Limb (tissue), 2 donors: ENCODE data around the gene VEPH1.

Experiments
- DNase-seq, 2 donors: peaks; one replicate each; pipeline ENCODE4 v3.0.0-alpha.2; 2016; ENCODE audit errors: extremely low spot score in 2 of 2

VEPH1 gene

DNA sequence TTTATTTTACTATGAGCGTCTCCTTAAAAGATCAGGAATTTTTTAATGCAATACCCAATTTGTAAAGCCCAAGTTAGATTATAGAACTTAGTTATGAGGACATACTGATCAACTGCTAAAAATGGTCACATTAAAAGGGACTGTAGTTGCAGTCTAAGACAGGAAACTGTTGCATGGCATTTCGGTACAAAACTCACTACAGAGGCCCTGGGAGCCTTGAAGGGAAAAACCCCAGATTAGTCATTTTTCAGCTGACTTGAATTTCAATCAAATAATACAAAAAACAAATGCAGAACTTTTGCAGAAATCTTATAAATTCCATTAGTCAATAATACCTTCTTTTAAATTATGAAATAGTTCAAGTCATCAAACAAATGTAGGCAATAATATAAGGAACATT is 73.5 kb downstream of the VEPH1 start:
- DNase-seq = no peak

DNA sequence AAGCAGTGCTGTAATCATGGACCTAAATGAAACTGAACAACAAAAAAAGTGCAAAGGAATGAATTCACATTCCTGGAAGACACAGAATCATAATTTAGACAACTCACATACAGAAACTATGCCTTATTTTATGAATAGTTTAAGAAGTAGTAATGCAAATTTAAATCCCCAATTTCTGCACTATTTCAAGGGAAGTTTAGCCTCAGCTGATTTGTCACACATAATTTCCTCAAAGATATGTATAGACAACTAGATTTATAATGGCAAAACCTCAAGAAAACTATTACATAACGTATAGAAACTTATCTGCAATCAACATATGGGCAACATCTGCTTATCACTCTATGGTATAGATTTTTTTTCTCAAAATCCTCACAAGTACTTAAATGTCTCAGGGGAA is 74.4 kb downstream of the VEPH1 start:
- DNase-seq = no peak

DNA sequence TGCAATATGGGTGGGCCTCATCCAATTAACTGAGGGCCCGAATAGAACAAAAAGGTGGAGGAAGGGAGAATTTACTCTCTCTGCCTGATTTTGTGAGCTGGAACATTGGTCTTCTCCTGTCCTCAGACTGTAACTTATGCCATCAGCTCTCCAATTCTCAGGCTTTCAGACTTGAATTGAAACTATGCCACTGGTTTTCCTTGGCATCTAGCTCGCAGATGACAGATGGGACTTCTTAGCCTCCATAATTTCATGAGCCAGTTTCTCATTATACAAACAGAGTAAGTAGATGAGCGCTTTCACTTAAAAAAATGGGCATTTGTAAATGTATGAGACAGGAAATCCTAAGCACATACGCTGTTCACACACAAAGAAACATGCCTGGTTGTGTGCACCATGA is 75.3 kb downstream of the VEPH1 start:
- no peak for DNase-seq

DNA sequence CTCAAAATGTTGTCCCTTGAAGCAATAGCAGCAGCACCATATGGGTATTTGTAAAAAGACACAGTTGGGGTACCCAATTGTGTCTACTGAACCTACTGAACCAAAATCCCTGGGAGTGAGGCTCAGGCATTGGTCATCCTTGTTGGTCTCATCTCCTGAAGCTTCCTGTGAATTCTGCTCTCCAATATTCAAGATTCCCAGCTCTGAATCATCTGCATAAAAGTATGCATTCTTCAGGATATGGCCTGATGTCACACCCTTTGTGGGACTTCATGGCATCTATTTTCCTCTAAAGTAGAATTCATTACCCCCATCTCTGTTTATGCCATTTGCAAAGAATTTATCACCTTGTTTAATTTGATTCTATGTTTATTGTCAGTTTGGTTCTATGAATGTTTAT is 79.9 kb downstream of the VEPH1 start:
- no peak for DNase-seq

DNA sequence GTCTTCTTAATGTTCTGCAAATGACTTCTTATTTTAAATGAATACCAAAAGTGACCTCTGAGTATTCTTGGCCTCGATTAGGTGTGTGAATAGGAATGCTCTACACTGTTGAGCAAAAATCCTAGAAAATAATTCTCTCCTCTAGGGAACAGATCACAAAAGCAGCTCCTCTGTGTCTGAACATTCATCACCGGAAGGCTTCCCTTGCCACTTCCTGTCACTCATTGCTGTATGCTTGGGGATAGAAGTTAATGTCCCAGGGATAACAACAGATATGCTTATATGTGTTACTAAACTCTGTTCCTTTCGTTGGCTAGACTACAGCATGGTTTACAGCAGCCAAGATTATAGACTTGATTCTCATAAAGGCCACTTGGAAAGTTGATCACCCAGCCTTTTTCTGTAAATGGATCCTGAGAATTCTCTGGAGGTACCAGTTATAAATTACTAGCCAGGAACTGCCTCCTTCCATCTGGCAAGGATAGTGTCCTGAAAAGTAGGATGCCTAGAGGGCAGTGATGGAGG is 82.5 kb downstream of the VEPH1 start:
- DNase-seq = no peak

DNA sequence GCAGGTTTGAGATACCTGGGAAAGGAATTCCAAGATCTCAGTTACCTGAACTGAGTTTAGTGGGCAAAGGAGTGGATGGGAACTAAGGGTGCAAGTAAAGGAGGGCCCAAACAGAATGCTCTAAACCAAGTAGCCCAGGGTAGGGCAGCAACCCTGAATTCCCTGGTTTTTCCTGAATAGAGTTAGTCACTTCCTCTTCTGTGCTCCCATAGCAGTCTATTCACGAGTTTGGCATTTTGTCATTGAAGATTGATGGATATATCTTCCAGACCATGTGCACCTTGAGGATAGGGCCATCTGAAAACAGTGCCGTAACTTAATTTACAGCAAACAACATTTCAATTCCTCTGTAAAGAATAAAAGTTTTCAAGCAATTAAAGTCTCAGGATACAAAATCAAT is 85.1 kb downstream of the VEPH1 start:
- no peak for DNase-seq

DNA sequence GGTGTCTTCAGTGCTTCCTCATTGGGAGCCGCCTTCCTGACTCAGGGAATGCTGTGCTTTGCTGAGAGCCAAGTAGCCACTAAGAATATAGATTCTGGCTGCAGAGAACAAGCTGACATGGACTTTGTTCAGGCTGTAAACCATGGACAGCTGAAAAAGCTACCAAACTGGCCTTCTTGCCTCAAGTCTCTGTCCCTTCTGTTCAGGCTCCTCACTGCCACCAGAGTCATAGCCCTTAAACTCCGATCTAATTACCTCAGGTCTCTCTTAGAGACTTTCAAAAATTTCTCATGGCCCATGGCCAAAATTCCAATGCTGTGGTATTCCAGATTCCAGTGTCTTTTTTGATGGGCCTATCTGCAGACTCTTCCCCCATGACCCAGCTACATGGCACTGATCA is 86.0 kb downstream of the VEPH1 start:
- no peak for DNase-seq

DNA sequence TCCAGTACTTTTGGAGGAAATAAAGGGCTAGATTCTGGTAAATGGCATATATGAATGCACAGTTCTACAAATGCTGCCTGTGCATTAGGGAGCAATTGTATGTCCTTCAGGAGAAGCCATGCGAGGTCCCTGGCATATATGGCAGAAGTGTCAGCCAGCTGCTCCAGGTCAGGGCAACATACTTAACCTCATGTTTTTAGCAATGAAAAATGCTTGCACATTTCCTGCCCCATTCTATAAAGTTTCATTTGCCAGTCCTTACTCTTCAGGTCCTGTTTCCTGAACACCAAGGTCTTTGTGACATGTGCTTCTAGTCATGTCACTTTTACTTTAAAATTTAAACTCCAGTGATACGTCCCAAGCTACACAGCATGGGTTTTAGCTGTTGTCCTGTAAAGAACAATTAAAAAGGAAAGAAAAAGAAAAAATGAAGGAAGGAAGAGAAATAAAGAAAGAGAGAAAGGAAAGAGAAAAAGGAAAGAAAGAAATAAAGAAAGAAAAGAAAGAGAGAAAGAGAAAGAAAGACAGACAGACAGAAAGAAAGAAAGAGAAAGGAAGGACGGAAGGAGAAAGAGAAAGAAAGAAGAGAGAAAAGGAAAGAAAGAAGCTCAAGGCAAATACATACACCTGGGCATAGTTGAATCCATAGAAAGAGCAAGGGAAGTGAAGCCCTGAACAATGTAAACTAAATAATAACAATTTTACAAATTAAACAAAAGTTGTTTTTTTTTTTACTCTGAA is 86.7 kb downstream of the VEPH1 start:
- no peak for DNase-seq

DNA sequence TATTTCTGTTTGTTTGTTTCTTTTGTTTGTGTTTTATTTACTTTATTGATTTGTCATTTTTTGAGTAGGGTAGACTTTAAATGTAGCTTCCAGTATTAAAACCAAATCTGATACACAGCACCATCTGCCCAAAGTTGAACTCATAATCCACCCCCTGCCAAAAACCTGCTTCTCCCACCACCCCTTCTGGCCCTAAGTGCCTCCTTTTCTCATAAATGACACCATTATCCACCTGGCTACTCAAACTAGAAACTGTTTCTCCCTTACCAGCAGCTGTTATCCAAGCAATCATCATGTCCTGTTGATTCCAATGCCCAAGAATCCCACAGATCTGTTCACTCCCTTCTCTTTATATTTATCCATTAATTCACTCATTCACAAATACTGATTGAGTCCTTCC is 88.4 kb downstream of the VEPH1 start:
- DNase-seq = no peak

DNA sequence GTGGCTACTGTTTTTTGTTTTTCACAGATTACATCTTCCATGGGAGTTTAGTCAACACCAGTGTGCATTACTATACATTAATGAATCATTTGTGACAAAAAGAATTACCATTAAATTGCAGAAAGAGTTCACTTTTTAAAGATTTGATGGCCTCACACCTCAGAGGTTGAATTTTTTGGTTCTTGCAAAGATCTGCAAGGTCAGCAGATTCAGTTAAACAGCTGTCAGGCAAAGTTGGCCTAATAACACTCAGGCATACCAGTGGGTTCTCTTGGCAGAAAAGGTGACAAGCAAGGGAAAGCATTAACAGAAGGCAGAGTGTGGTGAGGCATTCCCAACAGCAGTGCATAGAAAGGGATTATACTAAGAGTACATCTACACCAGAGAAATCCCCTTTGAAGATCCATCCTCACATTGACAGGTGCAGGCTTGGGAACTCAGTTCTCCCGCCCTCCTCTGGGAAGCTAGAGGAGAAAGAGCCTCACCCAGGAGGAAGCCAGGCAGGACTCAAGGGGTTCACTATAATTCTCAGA is 90.8 kb downstream of the VEPH1 start:
- DNase-seq = no peak

DNA sequence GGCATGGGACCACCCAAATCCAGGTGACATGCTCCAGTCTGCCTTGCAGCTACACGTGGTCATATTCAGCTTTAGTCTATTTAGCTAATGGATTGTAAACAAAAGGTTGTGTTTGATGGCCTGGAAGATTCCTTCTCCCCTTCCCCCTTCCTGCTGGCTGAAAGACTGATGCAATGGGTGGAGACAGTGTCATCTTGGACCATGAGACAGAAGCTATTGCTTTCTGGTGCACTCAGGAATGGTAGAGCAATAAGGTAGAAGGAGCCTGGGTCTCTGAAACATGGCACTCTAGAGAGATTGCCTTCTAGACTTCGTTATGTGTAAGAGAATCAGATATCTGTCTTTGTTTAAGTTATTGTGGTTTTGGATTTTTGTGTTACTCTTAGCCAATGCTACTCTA is 92.3 kb downstream of the VEPH1 start:
- DNase-seq = no peak

DNA sequence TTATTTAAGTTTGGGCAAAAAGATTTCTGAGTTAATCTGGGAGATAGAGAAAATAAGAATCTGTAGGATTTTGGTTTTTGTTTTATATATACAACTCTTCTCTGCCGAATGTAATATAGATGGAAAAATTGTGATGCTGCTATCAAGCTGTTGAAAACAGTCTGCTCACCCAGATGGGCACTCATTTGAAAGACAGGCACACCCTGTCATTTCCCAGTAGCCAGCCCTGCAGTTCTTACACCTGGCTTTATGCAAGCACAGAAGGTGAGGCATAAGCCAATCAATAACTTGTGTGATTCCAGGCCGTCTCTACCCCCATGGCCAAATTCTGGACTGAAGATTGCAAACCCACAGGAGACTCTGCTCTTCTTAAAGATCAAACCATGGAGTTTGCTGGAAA is 93.7 kb downstream of the VEPH1 start:
- DNase-seq = no peak

DNA sequence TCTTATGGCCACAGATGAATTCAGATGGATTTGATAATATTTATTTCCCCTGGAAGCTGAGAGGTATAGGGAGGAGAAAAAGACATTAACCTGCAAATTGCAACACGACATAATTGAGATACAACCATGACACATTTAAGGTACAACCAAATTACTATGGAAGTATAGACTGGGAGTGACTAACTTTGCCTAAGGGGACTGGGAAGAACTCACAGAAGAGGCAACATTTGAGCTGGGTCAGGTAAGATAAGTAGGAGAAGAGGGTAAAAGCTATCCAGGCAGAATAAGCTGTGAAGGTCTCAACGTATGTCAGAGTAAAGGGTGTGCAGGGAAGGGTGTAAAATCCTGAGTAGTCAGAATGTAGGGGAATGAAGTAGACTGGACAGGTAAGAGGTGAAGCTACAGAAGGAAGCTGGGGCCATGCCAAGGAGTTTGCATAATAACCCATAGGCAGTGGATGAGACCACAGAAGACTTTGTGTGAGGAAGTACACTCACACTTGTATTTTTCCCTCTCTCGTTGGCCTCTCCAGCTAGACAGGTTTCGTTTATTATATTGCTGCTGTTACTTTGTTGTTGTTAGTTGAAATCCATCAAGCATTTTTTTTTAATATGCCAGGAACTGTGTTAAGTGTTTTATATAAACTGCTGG is 94.6 kb downstream of the VEPH1 start:
- no peak for DNase-seq

DNA sequence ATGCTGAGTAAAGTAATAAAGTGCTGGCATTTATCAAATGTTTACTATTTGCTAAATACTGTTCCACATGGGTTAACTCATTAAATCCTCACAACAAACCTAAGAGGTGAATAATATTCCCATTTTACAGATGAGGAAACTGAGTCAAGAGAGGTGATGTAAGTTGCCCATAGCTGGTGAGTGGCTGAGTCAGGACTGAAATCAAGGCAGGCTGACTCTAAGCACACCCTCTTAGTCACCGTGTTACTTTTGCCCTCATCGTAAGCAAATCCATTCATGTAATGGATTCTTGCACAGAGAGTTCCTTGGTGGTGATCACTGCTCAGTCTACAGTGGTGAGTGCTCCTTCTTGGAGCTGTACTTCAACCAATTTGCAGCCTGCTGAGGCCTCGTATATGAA is 95.4 kb downstream of the VEPH1 start:
- DNase-seq = no peak

DNA sequence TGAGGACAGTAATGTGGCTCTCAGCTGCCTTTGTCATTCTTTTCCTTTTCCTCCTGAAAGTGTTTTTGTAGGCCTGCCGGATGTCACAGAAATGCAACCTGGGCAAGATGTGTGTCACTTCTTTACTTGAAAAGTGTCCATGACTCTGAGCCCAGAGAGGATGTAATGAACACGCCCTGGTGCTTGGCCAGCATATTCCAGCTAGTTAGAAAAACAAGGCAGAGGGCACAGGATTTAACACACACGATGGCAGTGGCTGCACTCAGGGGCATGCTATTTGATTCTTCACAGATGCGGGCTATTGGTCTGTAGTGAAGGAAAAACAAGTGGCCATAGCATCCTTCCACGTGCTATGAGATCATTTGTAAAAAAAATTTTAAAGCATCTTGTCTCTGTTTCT is 96.8 kb downstream of the VEPH1 start:
- DNase-seq = no peak

DNA sequence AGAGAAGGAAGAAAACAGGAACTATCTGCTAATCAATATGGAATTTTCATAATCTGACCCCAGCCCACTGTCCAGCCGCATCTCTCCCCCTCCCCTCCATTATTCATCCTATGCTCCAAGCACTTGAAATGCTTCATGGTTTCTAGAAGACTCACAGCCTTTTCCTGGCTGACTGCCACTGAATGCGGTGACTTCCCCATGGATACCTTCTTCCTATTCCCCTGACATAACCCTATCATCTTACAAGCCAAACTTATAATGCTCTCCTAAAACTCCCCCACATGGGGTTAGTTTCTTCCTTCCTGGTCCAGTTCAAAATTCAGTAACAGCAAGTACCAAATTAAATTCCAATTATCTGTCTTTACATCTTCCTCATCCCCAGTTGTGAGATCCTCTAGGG is 97.8 kb downstream of the VEPH1 start:
- DNase-seq = no peak

DNA sequence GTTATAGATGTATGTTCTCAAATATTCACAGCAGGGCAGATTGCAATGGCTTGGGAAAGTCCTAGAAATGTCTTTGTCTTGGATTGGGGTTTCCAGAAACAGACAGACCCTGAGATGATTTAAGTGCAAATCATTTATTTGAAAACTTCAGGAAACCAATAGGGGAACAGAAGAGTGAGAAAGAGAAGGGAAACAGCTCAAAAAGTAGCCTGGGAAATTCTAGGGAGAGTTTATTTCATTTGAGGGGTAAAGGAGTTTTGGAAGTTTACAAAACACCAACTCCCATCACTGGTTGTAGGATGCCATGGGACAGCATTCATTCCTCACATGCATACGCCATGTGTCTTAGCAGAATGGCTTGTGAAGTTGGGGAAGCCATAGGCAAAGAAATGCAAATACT is 98.8 kb downstream of the VEPH1 start:
- no peak for DNase-seq

DNA sequence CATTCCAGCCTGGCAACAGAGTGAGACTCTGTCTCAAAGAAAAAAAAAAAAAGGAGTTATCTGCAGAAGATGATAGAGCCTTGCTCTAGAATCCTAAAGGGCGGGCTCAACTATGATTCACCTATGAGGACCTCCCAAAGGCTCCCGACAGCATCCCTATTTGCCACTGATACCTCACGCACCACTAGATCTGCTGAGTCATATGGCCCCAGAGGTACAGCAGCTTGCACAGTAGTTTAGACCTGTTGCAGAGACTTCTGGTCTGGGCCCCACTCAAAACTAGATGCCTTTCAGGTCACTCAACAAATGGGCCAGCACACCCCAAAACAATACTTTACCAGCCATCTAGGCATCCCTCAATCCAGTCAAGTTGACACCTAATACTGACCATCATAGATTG is 104.6 kb downstream of the VEPH1 start:
- DNase-seq = no peak

DNA sequence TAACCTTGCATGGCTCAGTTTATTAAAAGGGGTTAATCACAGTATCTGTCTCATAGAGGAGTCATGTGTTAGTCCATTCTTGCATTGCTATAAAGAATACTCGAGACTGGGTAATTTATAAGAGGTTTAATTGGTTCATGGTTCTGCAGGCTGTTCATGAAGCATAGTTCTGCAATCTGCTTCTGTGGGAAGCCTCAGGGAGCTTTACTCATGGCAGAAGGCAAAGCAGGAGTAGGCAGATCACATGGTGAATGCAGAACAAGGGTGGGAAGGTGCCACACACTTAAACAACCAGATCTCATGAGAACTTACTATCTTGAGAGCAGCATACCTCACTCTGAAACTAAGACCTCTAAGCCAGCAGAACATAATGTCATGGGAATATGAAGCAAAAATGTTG is 108.8 kb downstream of the VEPH1 start:
- DNase-seq = no peak

DNA sequence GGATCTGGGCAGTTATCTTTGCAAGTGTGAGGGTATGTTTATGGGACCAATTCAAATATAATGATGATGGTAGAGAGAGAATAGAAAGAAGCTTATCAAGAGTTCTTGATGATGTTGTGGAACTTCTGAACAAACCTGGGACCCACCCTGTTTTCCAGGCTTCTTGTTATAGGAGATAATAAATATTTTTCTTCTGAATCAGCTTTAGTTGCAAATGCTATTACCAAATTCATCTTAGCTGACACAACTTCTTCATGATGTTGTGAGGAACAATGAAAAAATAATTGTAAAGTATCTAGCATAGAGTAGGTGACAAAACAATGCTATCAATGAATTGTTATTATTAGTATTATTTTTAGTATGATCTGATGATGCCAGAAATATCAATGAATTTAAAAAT is 110.1 kb downstream of the VEPH1 start:
- no peak for DNase-seq

DNA sequence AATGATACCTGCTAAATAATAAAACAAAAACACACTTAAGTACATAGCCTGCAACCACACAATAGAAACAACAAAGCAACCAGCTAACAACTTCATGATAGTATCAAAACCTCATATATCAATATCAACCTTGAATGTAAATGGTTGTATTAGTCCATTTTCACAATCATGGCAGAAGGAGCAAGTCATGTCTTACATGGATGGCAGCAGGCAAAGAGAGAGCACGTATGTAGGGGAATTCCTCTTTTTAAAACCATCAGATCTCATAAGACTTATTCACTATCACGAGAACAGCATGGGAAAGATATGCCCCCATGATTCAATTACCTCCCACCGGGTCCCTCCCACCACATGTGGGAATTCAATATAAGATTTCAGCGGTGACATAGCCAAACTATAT is 111.1 kb downstream of the VEPH1 start:
- no peak for DNase-seq

DNA sequence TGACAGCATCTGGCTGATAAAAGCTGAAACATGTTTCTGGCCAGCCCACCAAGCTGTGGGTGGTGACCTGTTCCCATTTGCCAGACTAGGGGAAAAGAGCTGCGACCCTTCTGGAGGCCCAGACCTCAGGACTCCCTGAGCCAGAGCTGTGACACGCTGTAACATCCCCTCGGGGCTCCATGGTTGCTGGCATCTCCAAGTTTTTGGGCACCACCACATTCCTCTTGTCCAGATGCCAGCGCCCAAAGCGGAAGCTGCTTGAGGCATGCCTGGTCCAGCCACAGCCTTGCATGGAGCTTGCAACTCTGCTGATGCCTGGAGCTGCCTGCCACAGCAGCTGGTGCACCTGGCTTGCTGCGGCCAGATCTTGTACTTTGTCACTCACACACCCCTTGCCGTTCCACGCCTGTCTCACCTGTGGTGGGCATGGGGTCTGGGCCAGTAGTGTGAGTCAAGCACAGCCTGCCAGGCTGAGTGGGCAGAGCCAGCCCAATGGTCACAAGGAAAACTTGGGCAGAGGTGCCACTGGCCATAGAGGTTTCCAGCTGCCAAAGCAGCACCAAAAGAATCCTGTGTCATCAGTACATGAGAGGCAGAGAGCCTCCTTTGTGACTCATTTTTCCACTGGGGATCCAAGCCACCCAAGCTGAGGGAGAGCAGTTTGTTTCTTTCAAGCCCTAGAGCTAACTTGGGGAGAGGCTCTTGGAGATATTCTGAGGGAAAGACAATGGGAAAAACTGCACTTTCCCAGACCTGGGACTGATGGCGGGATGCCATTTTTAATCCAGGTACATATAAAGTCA is 112.3 kb downstream of the VEPH1 start:
- no peak for DNase-seq
